Ovary (tissue), 3 donors: ENCODE data around the gene BANP.

Experiments
- CTCF ChIP-seq, 3 donors: fragments of 450-650 bp in 2 of 3; fragments of 200-600 bp in 1 of 3; IDR thresholded peaks; one replicate each; pipeline versions ENCODE4 v1.5.1 to v1.8.0; 2016 to 2022; ENCODE audit warnings: antibody characterized with exemption in 3 of 3, mild to moderate bottlenecking in 1 of 3
- POLR2A ChIP-seq: fragments of 450-650 bp; IDR thresholded peaks from one replicate; pipeline ENCODE4 v1.6.1; 2017; ENCODE audit warnings: antibody characterized with exemption, mild to moderate bottlenecking, moderate library complexity
- donor health status: DM: no; HTN: no; CAD: no.

- TF ChIP-seq CTCF (IDR thresholded peaks at IDR 0.05) (no peak), POLR2A (no peak)
Measured at GRCh38 chr16:87949071-87949744, 2.0 kb upstream of the BANP start.
